GM18508 (cell line): ENCODE data around the gene NPHP4.
"Not testable (repeated sequence)": the region's sequence is repeated elsewhere in the genome, so short reads cannot be mapped to it uniquely, and the experiment has no call there.

Source experiments
- ATAC-seq: cut with Tn5 transposase; IDR thresholded peaks from one replicate; pipeline ENCODE4 v1.9.1; 2021; ENCODE audit warnings: moderate number of reproducible peaks; ENCODE audit not compliant: insufficient read depth, unreplicated experiment

NPHP4 gene

DNA sequence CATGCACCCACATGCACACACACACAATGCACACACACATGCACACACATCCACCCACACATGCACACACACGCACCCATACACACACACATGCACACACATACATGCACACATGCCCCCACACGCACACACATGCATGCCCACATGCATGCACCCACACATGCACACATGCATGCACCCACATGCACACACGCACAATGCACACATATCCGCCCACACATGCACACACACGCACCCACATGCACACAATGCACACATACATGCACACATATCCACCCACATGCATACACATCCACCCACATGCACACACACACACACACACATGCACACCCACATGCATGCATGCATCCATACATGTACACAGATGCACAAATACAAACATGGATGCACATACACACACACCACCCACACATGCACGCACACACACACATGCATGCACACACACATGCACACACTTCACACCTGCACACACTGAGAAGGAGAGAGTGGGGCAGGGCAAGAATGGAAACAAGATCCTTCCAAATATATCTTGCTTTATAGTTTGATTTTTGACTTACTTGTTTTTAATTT, 123.2 kb downstream of the NPHP4 start:
- no peak for ATAC-seq

DNA sequence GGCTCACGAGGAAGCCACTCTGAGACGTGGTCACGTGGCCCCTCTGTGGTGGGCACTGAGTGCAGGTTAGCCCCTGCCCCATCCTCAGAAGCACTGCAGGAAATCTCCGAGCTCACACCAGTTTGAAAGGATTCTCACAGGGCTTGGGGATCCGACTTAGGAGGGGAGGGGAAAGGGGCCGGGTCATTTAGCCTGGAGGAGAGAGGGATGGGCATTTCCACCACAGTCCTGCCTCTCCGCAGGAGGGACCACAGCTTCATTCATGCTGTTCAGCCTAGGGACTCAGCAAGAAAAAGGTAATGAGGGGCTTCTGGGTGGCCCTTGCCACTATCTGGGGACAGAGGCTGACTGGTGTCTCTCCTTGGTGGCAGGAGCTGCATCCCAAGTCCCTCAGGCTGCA, 126.5 kb downstream of the NPHP4 start:
- ATAC-seq: no peak

DNA sequence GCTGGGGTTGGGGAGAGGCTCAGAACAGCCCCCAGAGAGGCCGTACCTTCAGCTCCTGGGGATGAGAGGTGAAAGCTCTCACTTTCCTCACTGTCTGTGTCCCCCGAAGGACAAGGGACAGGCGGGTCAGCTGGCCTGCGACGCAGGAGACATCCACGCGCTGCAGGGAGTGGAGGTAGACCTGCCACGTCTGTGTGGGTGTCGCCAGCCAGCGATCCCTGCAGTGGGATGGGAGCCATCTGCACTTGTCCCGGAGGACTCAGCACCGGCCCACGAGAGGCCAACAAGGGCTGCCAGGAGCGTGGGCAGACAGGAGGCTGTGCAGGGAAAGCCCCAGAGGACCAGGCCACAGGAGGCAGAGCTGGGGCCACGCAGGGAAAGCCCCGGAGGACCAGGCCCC, 127.2 kb downstream of the NPHP4 start:
- no peak for ATAC-seq

DNA sequence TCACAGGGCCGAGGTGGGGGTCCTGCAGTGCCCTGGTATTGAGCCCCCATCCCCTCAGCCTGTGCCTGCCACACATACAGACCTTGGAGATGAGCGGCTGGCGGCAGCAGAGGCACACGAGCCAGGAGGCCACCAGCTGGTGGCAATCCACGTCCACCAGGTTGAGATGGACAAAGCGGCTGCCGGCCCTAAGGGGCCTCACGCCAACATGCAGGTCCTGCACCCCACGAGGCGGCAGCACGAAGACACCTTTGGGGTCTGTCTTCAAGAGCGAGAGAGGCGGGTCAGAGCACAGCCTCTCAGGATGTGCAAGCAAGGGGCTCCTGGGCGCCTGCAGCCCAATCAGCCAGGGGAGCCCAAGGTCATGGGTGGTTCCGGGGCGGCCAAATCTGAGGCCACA, 128.0 kb downstream of the NPHP4 start:
- no peak for ATAC-seq

DNA sequence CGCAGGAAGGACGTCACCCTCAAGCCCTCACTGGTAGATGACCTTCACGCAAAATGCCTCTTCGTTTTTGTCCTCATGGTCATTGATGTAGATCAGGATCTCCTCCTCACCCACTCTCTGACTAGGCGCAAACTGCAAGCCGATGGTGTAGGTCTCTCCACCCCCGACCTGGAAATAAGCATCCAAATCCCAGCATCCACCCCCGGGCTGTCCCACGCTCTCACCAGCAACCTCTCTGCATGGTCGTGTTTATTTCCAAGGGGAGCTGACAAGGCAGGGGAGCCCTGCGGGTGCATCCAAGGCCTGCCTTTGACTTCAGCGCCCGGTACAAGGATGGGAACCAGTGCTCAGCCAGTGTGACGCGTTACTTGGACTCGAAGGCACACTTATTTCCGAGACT, 129.0 kb downstream of the NPHP4 start:
- ATAC-seq: no peak

DNA sequence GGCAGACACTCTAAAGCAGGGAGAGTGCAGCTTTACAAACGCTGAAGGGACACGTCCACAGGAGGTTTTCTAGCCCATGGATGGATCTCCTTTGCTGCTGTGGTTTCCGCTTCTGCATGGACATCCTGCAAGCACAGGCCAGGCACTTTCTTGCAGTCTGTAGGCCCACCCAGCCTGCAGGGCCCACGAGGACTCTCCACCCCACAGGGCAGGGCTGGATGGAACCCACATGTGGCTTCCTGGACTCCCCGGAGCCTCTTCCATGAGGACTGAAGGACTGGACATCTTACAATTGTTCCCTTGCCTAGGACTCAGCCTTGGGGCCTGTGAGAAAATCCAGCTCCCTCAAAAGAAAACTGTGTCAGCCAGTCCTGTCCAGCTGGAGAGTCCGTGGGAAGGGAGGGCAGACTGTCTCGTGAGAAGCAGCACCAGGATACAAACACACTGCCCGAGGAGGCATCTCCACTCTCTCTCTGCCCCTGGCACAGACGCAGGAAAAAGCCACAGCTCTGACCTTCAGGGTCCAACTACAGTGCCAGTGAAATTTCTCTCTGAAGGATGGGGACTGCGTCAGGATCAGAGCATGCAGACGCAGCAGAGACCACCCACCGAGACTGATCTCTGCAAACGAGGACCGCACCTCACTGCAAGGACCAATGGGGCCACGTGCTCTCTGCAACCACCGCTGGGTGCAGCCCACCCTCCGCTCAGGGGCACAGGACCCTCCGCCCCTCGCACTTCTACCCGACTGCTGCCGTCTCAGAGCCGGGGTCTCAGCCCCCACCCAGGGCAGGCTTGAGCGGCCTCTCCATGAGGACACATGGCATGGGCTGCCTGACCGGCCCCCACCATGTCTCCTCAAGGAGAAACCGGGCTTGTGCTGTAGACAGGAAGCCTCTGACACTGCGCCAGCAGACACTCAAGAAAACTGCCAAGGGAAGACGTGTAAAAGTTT, 130.1 kb downstream of the NPHP4 start:
- no peak for ATAC-seq

DNA sequence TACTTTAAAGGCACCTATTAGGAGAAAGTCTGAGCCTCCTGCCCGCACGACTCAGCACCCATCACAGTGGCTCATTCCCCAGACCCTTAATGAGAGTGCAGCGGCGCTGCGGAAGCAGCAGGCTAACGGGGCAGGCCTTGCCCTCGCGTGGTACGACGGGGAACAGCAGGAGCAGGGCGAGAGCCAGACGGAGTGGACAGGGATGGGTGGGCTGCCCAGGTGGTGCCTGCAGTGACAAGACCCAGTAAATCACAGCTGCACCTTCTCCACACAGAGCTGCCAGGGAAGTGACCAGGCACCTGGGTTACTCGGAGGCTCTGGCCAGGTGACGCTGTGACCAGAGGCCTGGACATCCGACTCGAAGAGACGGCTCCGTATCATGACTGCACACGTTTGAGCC, 131.9 kb downstream of the NPHP4 start:
- no peak for ATAC-seq

DNA sequence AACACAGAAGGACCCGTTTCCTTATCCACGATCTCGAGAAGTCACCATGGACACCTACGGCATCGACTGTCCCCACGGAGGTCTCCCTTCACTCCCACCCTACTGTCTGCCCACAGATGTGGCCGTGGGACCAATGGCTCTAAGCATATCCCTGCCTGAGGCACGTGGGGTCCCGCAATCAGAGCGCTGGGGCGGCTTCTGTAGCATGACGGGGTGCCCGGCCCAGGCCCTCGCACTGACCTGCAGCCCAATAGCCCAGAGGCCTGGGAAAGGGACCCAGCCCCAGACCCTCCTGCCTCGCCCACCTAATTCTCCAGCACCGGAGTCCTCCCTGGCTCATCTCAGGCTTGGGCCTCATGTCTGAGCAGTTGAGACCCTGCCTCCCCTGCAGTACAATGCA, 132.5 kb downstream of the NPHP4 start:
- ATAC-seq: no peak

DNA sequence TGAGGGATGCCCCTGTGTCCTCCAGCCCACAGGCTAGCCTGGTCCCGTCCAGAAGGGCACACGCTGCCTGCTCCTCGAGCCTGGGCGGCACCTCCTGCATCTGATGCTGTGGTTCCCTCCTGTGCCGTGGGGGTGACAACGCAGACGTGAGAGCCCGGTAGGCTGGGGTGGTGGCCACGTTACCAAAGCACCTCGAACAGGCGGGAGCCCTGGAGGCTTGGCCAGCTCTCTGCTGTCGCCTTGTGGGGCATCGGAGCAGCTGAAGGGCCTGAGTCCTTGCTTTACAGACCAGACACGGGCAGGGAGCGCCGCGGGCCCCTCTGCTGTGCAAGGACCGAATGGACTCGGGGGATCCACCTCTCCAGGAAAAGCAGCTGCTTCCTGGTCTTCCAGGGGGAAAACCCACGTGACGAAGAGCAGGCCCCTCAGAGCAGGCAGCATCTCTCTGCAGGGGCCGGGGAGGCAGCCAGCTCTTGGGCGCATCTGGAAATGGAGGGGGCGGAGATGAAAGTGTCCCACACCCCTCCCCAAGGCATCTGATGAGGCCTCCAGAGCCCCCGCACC, 133.3 kb downstream of the NPHP4 start:
- no peak for ATAC-seq

DNA sequence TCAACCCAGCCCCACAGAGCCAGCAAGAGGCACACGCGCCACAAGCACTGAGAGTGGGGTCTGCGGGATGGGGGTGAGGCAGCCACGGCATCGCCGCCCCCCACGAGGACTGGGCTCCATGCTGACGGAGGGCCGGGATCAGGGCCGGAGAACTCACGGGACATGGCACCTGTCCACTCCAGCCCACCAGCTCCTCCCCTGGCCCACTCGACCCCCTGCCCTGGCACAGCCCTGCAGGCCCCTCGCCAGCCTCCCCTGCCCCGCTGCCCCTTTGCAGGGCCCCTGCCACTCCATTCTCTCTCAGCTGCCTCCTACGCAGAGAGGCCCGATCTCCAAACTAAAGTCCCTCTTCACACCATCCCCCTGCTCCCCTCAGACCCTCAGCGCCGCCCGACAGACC, 134.0 kb downstream of the NPHP4 start:
- no peak for ATAC-seq

DNA sequence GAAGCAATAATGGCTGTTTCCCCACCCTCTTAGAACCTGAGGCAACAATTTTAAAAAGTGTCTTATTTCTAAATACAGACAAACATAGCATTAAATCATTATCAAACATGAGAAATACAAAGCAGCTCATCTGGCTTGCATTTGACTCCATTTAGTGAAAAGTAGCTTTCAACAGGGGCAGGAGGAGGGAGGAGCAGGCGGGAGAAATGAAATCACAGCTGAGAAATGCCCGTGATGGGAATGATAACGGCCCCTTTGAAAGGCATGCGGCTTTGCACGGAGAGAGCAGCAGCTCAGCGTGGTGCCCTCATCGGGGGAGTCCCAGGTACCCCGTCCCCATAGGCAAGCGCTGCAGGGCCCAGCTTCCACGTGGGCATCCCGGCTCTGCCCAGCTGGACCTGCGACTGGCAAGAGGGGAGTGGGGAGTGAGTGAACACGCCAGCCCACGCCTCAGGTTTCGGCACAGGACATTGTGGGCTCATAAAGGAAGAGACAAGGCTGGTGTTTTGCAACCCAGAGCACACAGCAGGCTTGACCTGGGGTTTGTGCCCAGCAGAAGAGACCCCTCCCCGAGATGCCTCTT, 134.6 kb downstream of the NPHP4 start:
- ATAC-seq: no peak

DNA sequence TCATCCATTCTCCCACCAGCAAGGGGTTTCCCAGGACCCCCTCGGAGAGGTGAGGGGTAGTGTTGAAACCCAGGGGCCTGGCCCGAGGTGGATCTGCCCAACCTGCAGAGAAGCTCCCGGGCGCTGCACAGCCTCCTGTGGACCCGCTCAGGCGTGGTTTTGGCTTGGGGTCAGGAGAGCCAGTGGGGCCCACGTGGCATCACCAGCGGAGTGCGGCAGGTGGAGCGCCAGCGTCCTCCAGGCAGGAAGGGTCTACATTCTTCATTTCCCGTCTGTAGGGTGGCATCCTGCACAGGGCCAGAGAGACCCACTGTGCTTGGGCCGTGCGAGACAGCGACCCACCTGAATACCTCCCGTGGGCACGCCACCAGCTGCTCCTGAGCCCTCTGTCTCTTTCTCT, 135.2 kb downstream of the NPHP4 start:
- ATAC-seq: no peak

DNA sequence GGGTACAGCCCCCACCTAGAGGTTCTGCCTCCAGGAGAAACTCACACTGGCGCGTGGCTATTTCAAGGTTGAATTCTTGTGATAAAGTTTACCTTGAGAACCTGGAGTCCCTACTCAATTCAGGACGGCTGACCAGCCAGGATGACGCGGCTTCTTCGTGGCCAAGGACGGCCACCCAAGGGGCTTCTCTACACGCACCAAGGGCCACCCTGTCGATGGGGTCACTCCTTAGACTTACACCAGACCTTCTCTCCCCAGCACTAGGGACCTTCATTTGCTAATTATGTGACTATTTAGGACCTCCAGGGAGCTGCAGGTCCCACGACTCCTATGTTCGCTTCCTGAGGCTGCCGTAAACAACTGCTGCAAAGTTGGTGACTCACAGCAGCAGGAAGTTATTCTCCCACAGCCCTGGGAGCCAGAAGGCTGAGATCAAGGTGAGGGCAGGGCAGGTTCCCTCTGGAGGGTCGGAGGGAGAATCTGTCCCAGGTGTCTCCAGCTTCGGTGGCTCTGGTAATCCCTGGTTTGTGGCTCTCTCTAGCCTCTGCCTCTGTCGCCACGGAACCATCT, 135.9 kb downstream of the NPHP4 start:
- no peak for ATAC-seq

DNA sequence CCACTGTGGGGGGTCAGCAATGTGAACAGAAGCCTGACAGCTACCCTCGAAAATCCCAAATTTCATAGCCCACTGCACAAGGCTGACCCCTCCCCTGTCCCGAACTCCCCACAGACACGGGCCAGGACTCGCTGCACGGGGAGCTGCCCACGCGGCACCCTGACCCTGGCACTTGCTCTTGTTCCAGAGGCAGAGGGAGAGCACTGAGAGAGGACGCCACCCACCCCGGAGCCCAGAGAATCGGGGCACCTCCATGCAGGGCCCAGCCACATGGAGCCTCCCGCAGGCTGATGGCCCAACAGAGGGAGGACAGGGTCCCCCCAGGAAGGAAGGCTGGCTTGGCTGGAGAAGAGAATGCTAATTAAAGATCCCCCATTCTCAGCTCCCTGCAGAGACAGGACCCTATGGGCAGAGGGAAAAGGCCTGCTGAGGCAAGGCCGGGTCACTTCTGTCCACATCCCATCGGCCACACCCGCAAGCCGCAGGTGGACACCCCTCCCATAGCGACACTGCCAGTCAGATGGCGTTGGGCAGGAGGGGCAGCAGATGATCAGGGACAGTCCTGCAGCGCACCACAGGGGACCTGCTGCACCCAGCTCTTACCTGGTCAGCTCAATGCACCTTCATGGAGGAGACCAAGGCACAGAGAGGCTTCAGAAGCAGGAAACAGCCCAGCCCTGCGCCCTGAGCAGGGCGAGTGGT, 136.9 kb downstream of the NPHP4 start:
- no peak for ATAC-seq

DNA sequence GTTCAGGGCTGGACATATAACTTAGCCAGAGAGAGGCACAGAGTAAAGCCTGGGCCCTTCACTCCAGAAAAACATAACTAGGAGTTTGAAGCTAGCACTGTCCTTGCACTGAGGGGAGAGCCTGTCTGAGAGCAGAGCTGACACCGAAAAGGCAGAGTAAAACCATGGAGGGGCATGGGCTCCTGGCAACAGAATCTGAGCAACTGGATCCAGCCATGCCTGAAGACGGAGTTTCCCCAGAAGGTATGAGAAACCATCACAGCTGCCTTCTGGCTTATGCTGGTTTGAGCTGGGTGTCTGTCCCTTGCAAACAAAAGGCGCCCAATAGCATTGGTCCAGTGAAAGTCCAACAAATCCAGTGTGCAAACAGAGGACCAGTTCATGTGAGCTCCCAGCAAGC, 137.5 kb downstream of the NPHP4 start:
- ATAC-seq: no peak

DNA sequence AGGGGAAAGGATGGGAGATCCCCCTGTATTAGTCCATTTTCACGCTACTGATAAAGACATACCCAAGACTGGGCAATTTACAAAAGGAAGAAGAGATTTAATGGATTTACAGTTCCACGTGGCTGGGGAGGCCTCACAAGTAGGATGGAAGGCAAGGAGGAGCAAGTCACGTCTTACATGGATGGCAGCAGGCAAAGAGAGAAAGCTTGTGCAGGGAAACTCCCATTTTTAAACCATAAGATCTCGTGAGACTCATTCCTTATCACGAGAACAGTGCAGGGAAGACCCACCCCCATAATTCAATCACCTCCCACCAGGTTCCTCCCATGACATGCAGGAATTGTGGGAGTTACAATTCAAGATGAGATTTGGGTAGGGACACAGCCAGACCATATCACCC, 138.4 kb downstream of the NPHP4 start:
- not testable (repeated sequence) for ATAC-seq

DNA sequence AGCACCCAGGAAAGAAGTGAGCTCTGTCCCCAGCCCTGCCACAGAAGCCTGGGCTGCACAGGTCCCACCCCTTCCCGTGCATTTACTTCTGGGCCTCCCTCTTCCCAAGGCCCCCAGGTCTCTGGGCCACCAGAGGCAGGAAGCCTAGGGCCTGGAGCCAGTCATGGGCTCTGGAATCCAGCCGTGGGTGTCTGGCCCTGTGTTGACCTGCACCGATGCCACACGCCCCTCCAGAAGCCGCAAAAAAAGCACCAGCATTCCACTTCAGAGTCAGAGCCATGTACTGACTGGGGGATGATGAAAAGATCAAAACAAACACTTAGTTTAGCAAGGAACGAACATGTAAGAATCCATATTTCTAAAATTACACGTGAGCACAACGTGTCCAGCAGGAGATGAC, 141.7 kb downstream of the NPHP4 start:
- no peak for ATAC-seq

DNA sequence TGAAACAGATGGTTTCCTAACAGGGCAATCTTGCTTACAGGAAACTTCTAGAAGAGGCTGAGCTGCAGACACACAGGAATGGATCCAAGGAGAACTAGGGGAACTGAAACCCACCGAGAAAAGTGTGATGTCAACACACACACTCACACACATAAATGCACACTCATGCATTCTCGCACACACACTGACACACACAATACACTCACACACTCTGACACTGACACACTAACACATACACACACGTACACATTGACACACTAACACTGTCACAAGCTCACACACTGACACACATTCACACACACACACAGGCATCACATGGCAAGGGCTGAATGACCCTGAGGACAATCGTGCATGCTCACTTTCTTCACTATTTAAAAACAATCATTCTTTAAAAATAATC, 142.7 kb downstream of the NPHP4 start:
- no peak for ATAC-seq

DNA sequence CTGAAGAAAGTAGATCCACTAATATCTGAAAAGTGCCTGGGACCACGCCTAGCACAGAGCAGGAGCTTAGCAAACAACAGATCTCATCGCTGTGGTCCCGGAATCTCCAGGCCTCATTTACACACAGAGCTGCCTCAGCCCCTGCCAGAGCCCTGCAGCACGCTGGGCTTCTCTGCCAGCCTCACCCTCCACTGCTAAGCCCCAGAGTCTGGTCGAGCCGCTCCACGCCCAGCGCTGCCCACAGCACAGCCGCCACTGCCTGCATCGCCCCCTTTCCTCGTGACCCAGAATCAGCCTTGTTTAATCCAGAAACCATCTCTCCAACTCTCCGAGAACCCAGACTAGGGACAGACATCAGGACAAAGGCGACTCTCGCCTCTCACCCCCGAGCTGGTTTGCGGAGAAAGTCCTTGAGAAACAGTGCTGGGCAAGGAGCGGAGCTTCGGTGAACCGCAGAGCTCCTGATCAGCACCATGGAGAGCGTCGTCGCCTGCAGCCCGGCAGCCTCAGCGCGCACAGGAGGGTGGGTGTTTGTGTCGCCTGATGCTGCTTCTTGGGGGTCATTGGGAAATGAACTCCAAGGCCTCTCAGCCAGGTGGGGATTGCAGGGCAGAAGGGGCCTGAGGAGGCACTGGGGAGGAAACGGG, 145.1 kb downstream of the NPHP4 start:
- no peak for ATAC-seq

DNA sequence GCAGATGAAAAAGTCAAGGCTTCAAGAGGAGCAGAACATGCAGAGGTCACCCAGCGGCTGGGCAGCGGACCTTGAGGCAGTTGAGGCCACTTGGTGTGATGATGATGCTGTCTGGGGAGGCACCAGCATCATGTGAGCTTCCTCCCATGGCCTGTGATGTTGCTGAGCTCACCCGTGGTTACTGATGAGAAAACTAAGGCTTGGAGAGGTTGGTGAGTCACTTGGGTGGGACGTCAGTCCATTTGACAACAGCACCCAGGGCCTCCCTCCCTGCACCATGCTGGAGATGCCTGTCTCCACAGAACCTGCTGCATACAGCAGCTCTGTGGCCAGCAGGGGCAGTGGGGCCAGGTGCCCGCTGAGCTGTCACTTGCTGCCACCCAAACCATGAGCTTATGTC, 146.8 kb downstream of the NPHP4 start:
- ATAC-seq: no peak
